Fibroblast of peridontal ligament (primary cell): ENCODE results near the gene RAB8B.
A peak's percentile ranks its signal among the peaks of the same experiment; 100 is the strongest.

Source experiments
- DNase-seq: peaks from one replicate; pipeline ENCODE4 v3.0.0-alpha.2; 2010; ENCODE audit errors: extremely low read depth

The RAB8B gene

DNA sequence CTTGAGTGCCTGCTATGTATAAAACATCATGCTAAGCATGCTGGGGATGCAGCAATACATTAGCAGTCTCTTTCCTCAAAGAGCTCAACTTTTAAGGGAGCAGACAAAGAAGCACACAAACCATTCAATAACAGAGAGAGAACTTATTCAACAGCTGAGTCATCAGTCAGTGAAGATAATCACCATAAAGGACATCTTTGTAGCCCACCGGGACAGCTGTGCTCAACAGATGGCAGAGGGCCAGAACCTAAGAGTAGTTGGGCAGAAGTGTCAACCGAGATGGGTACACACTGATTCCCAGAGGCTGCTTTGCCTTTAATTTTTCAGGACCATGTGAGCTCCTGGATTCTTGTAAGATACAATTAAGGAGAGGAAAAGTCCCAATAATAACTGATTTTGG lies 4.2 kb upstream of the RAB8B start:
- no peak for DNase-seq

GRCh38 chr15:63186065-63186464 lies 3.3 kb upstream of the RAB8B start:
- peak; percentile 83 for DNase-seq

DNA sequence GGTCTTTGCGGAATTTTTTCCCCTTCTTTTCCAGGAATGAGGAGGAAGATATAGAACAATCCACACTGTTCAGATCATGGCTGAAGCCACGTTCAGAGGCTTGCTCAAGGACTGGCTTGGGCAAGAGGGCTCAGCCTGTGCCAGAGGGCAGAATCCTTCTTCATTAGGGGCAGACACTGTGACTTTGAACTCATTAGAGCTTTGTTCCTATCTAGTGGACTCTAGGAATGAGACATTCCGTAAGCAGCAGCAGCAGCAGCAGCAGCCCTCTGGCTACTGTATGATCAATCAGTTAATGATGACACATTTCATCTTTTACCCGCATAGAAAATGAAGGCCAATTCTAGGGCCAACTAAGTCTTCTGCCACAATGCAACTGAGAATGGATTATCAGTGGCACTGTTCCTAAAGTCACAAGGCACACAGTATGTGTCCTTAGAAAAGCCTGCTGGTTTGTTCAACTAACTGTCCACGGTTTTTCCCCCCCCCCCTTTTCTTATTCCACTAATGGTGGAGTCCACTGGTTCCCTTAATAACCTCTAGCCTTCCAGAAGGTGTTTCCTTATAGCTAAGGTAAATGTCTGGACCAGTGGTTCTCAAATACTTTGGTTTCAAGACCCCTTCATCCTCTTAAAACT lies 1.7 kb upstream of the RAB8B start:
- no peak for DNase-seq

GRCh38 chr15:63188247-63188925 lies 1.0 kb upstream of the RAB8B start:
- no peak for DNase-seq

DNA sequence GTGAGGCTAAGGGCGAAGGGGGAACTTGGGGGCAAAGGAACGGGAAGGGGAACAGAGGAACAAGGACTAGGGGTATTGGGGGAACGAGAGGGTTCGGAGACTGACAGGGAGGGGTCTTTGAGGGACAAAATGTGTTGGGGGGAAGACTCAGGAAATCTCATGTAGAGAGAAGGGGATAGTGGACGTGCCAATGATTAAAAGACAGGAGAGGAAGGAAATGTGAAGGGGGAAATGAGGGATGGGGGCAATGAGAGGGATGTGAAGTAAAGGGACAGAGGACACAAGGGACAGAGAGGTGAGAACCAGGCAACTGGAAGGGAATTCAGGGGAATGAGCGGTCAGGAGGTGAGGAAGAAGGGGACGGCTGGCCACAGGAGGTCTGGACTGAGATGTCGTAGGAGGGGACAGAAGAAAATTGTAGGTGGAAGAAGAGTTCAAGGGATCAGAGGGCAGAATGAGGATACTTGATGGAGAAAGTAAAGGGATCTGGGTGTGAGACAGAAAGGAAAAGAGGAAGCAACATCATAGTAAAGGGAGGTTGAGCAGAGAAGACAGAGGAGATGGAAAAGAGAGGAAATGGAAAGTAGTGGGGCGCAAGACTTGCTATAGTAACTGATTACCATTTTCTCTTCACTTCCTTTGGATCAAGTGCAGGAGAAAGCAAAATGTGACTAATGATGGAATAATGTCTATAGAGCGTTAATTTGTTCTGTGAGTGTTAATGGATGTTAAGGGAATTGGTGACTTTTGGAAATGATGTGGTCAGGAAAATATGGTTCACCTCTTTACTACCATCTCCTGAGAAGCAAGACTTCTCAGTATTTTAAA lies 749 bp downstream of the RAB8B start:
- no peak for DNase-seq

DNA sequence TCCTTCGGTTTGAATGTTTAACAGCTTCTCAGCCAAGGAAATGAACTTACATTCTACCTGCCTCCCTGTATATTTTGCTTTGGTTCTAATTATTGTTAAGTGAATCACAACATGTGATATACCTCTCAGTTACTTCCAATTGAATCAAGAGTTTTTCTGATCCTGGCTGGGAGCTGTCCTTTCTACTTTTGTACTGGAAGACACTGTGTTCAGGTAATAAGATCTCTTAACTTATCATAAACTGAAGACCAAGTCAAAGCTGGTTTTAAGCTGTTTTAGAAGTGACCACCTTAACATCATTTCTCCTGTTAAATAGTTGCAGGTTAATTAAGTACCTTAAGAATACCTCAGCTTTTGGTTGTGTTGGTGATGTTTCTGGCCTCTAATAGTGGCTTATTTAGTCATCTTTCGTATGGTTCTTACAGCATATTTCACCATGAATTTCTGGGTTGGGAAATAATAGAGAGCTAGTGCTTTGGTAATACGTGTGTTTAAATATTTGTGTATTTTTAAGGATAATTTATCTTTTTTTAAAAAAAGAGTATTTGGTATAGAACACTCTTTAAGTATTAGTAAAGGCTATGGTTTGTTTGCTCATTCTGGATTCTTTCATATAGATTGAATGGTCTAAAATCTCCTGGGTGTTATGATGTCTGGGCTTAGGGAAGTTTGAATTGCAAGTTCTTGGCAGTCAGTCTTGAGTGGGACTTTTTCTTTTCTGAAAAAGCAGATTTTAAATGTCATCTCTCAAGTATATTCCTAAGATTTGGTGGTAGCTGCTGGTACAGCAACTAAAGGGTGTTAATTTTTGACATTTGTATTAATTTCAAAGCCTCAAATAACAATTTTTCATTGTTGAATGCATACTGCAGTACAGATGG lies 1.6 kb downstream of the RAB8B start:
- peak; percentile 31 for DNase-seq

DNA sequence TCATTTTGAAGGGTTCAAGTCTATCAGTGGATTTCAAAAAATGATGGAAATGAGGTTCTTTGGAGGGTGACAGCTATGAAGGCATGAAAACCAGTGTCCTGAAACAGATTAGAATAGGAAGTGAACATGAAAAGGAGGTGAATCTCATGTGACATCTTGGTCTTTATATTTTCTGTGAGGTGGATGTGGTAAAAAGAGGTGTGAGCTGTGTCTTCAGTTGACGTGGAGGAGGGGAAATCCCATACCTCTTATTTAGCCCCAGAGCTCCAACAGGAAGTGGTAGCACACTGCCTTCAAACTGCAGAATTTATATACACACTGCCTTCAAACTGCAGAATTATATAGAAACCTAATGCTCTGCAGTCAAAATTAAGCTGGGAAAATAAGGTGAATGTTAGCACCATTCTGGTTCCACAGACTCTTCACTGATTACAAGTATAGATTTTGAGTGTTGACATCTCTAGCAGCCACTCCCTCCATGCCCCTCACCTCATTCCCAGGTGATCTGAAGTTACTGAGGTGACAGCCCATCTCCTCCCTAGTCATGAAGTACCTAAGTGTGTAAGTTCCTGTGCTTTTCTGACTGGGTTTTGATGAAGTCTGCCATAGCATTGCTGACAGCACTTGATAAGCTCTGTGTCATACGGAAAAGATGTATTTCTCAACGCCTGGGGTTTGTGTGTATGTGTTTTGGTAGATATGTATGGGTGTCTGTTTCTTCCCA lies 2.7 kb downstream of the RAB8B start:
- DNase-seq: no peak

- DNase-seq: no peak
These were observed 3.3 kb downstream of the RAB8B start for GRCh38 chr15:63192619-63193206.

- no peak for DNase-seq
These were observed 4.9 kb downstream of the RAB8B start for GRCh38 chr15:63194302-63194701.

DNA sequence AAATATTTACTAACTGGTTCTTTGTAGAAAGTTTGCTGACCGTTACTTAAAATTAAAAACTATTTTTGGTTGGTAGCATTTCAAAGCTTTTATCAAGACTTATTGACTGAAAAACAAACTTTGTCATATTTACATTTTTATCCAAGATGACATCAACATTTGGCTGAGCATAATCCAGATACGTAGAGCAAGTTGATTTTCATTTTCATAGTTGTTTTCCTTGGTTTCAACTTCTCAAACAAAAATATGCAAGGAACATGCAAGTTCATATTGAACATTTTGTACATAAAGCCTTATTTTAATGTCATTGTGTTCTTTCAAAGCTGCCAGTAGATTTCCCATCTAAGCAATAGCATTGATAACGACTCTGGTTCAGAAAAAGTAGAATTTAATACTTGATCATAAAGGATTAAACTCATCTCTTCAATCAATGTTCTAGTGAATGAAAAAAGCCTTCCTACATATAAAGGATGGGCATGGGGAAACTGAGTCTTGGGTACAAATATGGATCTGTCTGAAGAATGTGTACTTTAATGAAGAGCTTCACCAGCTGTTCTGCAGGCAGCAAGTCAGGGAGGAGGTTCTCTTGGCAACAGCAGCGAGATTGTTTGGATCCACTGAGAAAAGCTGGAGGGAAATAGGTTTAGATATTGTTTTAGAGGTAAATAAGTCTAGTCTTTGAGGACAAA lies 5.6 kb downstream of the RAB8B start:
- no peak for DNase-seq

DNA sequence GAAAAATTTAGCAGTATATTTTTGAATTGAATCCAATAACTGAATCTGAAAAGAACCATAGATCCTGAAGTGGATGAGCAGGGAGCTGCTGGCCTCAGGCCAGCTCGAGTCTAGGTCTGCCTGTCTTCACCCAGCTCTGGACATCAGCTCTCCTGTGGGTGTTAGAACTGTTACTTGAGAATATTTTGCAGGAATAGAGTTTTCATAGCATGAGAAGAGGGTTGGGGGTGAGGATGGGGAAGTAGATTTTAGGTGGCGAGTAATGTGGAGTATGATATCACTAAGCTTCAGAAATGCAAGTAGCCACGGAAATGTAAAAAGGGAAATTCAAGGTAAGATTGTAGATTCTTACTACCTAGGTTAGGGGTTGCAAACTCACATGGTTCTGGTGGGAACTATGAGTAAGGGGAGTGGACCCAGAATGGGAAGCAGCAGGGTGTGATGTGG lies 6.2 kb downstream of the RAB8B start:
- DNase-seq: no peak

DNA sequence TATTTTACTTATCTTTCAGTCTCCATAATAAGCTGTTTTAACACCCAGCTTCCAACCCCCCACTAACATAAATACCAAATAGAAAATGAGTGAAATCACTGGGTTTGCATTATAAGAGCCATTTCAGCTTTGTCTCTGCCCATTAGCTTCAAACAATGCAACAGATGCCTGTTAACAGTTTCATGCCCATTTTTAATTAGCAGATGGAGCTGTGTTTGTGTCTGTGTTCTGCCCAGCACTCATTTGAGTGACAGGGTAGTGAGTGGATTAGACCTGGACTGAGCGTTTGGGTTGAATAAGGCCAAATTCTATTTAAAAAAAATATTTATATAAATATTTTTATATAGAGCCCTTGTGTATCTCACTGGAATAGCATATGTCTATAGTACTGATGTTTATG lies 7.4 kb downstream of the RAB8B start:
- DNase-seq: no peak

DNA sequence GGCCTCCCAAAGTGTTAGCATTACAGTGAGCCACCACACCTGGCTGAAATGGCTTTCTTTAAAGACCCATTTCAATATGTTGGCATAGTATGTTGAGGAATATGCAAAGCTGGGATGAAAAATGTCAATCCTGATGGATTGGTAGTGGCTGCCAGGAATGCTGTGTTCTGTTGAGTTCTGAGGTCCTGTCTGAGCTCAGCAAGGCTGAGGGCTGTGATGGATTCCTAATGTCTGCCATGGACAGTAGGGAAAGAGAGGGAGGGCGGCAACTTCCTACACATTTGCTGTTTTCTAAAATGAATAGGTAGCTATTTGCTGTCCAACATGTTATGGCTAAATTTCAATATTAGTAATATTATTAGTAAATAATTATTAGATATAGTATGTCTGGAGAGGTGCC lies 8.2 kb downstream of the RAB8B start:
- no peak for DNase-seq

DNA sequence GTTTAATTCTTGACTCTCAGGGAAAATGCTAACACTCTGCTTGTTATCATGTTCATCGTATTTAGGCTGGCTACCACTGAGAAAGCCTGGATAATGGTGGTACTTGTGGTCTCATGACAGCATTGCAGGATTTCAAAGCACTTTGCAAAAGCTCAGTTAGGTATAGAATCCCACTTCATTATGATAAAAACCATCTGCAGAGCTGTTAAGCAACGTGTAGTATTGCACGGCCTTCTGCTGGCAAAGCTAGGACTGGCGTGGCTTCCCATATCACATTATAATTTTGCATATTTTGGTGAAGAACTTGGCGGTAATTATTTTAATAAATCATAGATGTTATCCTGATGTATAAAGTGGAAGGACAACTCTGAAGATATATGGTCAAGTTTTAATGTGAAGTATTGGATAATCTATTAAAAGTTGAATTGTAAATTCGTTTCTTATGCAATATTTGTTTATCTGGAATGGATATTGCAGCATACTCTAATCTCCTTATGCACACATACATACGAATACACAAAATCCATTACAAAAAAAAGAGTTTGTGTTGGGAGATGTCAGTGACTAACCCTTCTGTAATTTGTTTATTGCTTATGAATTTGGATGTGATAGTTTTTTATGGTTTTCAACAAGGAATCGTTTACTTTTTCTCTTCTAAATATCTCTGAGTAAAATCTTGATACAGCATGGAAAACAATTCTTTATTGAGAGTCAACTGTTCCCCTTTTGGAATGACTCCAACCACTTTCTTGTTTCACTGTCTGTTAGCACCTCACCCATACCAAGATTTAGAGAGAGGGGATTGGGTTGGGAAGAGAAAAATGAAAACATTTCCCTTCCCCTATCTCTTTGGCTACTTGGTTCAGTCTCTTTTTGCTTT lies 9.2 kb downstream of the RAB8B start:
- DNase-seq: peak; percentile 33

GRCh38 chr15:63200464-63201249 lies 11.3 kb downstream of the RAB8B start:
- DNase-seq: no peak

DNA sequence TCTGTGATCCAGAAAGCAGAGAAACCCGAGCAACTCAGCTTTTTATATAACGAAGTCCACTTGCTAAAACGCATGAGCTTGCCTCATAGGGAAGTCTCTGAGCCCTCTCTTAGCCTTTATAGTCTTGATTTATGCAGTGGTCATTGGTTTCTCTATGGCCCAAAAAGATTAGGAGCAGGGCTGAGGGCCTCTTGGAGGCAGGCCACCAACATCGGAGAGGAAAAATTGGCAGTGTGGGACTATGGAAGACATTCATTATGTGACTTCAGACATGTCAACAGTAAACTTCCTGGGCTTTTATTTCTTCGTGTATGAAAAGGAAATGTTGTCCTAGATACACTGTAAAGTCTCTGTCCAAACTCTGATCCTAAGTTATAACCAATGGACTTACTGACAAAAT lies 13.5 kb downstream of the RAB8B start:
- DNase-seq: no peak

DNA sequence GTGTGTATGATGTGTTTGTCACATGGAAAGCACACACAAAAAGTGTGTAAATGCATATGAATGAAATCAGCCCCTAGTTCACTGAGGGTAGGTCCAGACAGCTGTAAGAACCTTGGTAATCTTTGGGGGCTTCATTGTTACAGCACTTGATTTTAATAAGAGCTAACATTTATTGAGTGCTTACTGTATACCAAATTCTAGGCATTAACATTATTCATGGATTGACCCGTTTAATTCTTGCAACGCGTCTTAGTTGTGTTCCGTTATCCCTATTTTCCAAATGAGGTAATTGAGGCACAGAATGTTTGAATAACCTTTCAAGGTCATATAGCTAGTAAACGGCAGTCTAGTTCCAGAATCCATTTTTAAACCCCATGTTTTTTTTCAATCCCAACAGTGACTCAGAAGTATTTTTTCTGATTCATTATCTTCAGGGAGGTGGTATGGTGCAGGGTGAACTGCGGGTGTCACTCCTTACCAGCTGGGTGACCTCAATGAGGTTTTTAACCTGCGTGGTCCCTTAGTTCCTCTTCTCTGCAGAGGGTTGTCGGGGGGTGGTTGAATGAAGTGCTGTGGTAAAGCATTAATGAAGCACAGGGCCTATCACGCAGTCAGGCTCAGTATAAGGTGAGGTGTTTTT lies 14.2 kb downstream of the RAB8B start:
- DNase-seq: no peak

DNA sequence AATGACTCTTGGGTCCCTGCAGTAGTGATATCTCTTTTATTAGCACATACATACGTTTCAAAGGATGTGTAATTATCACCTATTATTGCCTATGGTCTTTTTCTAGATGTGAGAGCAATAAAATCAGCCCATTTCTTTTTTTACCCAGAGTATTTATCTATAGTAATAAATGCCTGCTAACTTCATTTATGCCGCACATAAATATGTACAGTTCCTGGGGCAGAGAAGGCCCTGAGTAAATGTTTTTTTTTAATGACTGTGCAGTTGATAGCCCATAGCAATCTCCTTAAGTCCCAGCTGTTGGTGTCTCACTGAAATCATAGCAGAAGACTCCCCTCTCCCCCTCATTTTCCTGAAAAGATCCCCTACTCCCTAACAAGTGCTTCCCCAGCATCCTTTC lies 16.7 kb downstream of the RAB8B start:
- DNase-seq: no peak
